T follicular helper cell (primary cell): Measurements from ENCODE around the gene CBX5.
A peak's percentile ranks its signal among the peaks of the same experiment; 100 is the strongest.

ENCODE experiments used
- DNase-seq: peaks from one replicate; pipeline ENCODE4 v3.0.0-alpha.2; 2020; ENCODE audit warnings: low read depth

The CBX5 gene

GRCh38 chr12:54222609-54223008 lies 57.3 kb downstream of the CBX5 start:
- DNase-seq: no peak

- DNase-seq: no peak
Measured at GRCh38 chr12:54221402-54221984, 58.4 kb downstream of the CBX5 start.

- no peak for DNase-seq
Measured at GRCh38 chr12:54220567-54220966, 59.4 kb downstream of the CBX5 start.

GRCh38 chr12:54220092-54220557 lies 59.8 kb downstream of the CBX5 start:
- DNase-seq: peak; percentile 43

GRCh38 chr12:54217774-54218241 lies 62.1 kb downstream of the CBX5 start:
- no peak for DNase-seq

GRCh38 chr12:54216797-54217661 lies 62.9 kb downstream of the CBX5 start:
- peak; percentile 77 for DNase-seq

GRCh38 chr12:54215989-54216796 lies 63.7 kb downstream of the CBX5 start:
- peak; percentile 28 for DNase-seq

- DNase-seq: peak; percentile 86
Measured at GRCh38 chr12:54214553-54215406, 65.1 kb downstream of the CBX5 start.

GRCh38 chr12:54213079-54213478 lies 66.8 kb downstream of the CBX5 start:
- no peak for DNase-seq

GRCh38 chr12:54211920-54212319 lies 68.0 kb downstream of the CBX5 start:
- no peak for DNase-seq

GRCh38 chr12:54210400-54210790 lies 69.5 kb downstream of the CBX5 start:
- no peak for DNase-seq

GRCh38 chr12:54208591-54208990 lies 71.3 kb downstream of the CBX5 start:
- no peak for DNase-seq

GRCh38 chr12:54207539-54208294 lies 72.2 kb downstream of the CBX5 start:
- DNase-seq: peak; percentile 62

- DNase-seq: no peak
Measured at GRCh38 chr12:54206791-54207190, 73.1 kb downstream of the CBX5 start.

GRCh38 chr12:54204316-54204715 lies 75.6 kb downstream of the CBX5 start:
- DNase-seq: no peak

GRCh38 chr12:54201001-54201794 lies 78.7 kb downstream of the CBX5 start:
- DNase-seq: peak; percentile 42

- DNase-seq: no peak
Measured at GRCh38 chr12:54200412-54200811, 79.5 kb downstream of the CBX5 start.

- no peak for DNase-seq
Measured at GRCh38 chr12:54199917-54200316, 80.0 kb downstream of the CBX5 start.

- no peak for DNase-seq
Measured at GRCh38 chr12:54199034-54199433, 80.9 kb downstream of the CBX5 start.

GRCh38 chr12:54197431-54197909 lies 82.5 kb downstream of the CBX5 start:
- no peak for DNase-seq
